ENCODE results near the gene TWIST2. TPM values are rescaled to one million over a fixed set of nuclear protein-coding genes. Genes with fewer than 3 reads are reported as not detected.

TWIST2 gene
- total and polyA plus RNA-seq, 10 of the 15 experiments (the other 5 are each of a cell fraction or from before 2014, with no cell fraction given): not detected

DNA sequence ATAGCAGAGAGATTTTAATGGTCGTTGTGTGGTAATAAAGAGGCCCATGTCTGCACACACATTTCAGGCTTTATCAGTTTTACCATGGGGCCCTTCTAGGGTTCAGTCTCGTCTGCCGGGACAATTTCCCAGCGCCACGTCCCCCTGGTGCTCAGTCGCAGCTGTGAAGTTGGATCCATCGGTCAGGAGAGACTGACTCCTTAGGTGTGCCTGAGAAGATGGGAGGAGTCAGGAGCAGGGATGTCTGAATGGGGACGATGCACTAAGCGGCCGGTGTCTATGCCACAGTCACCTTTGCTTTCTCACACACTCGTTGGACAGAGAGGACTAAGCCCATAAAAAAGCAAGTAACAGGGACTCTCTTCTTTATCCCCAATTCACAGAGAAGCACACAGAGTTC, 71.4 kb downstream of the TWIST2 start:
- no peak for TF ChIP-seq POLR2A (IDR thresholded peaks at IDR 0.05; ENCODE audit: low read depth, low read length)
- no peak for TF ChIP-seq RELA (IDR thresholded peaks at IDR 0.05; ENCODE audit: borderline replicate concordance, partially characterized antibody)
- TF ChIP-seq HDAC2 (IDR thresholded peaks at IDR 0.05): no peak
- no peak for TF ChIP-seq EED (IDR thresholded peaks at IDR 0.05; ENCODE audit: low read depth)
- no peak for TF ChIP-seq BACH1 (IDR thresholded peaks at IDR 0.05; ENCODE audit: borderline replicate concordance)
- TF ChIP-seq TCF7 (IDR thresholded peaks at IDR 0.05; ENCODE audit: borderline replicate concordance): no peak
- no peak for TF ChIP-seq RB1 (IDR thresholded peaks at IDR 0.05; ENCODE audit: borderline replicate concordance)
- no peak for TF ChIP-seq TARDBP (IDR thresholded peaks at IDR 0.05; ENCODE audit: borderline replicate concordance)
- no peak for TF ChIP-seq ETV6 (conservative IDR thresholded peaks at IDR 0.05 in 1 of 2, IDR thresholded peaks at IDR 0.05 in 1 of 2; ENCODE audit: borderline replicate concordance in 1 of 2, low read depth in 1 of 2)
- TF ChIP-seq RFX5 (IDR thresholded peaks at IDR 0.05; ENCODE audit: low read depth, low read length): no peak
- no peak for DNase-seq (ENCODE audit: low read depth, low spot score)
- no peaks in the 10 kb centered on the region for H4K20me1 ChIP-seq (ENCODE audit: control insufficient read depth, insufficient read depth)
- no peak overlapping the region for H3K4me3 ChIP-seq
- H3K9me3 ChIP-seq (replicated peaks; ENCODE audit: control insufficient read depth, insufficient read depth, low read length): no peaks in the 10 kb centered on the region
- ChIA-PET RAD21 (ENCODE audit: unreplicated experiment) (no interaction called here), POLR2A (no interaction called here), SMC1A (ENCODE audit: uncharacterized antibody, unreplicated experiment) (no interaction called here), CTCF (no interaction called here)
- WGBS (ENCODE audit: insufficient coverage, insufficient replicate concordance, low lambda C conversion rate, missing lambda C conversion rate): 63% methylated on average over 11 of the region's 11 CpGs
- in situ Hi-C loops (cut with MboI): no loop called here
- no peak for FAIRE-seq
- intact Hi-C loops (cut with micrococcal nuclease; ENCODE audit: unreplicated experiment): no loop called here
- no peak for ATAC-seq
- no peaks in the 10 kb centered on the region for H3K79me2 ChIP-seq (ENCODE audit: control insufficient read depth, insufficient read depth, low read length)
- H3K36me3 ChIP-seq (ENCODE audit: control insufficient read depth in 2 of 2, insufficient read depth in 2 of 2, low read length in 1 of 2): no peaks in the 10 kb centered on the region
- no peak overlapping the region for H3K27ac ChIP-seq (ENCODE audit: control insufficient read depth, insufficient read depth)
- H3K9ac ChIP-seq (ENCODE audit: control insufficient read depth, insufficient read depth, low read length): no peak overlapping the region
- BruUV-seq (replicated peaks): no TSS peak
- H3K4me2 ChIP-seq (ENCODE audit: control insufficient read depth, insufficient read depth): no peak overlapping the region
- peaks cover 0 to 2% of the 10 kb centered on the region in 2 experiments; a peak in 2 of 4 replicates for H3K27me3 ChIP-seq (replicated peaks in 1 of 2; ENCODE audit: control insufficient read depth in 2 of 2, insufficient read depth in 2 of 2, low read length in 1 of 2)
- H2AFZ ChIP-seq (ENCODE audit: control insufficient read depth, low read depth, low read length): no peak overlapping the region
- H3K4me1 ChIP-seq (ENCODE audit: control insufficient read depth, insufficient read depth, low read length): no peaks in the 10 kb centered on the region

DNA sequence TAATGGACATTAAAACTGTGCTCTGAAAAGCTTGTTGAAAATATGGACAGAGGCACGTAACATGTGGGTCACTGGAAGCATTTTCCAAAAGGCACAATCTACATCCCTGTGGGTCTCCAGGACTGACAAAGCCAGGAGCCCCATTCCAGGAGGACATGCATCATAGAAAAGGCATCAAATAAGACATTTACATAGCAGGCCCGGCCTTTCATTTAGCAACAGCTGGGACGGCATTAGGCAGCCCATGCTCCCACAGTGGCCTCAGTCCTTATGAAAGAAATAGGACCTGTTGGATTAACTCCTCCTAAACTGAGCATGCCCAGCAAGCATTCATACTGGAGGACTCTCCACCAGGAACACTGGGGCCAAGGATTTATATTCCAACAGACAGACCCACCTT, 72.2 kb downstream of the TWIST2 start:
- 50% methylated on average over 3 of the region's 3 CpGs for WGBS (ENCODE audit: insufficient coverage, insufficient replicate concordance, low lambda C conversion rate, missing lambda C conversion rate)
- Histone ChIP-seq H4K20me1 (ENCODE audit: control insufficient read depth, insufficient read depth) (no peaks in the 10 kb centered on the region), H3K4me3 (no peak overlapping the region), H3K36me3 (ENCODE audit: control insufficient read depth in 2 of 2, insufficient read depth in 2 of 2, low read length in 1 of 2) (no peaks in the 10 kb centered on the region), H3K27me3 (replicated peaks in 1 of 2; ENCODE audit: control insufficient read depth in 2 of 2, insufficient read depth in 2 of 2, low read length in 1 of 2) (peaks cover 2% of the 10 kb centered on the region in 2 experiments; a peak in 2 of 4 replicates), H3K4me1 (ENCODE audit: control insufficient read depth, insufficient read depth, low read length) (no peaks in the 10 kb centered on the region), H3K4me2 (ENCODE audit: control insufficient read depth, insufficient read depth) (no peak overlapping the region), H3K27ac (ENCODE audit: control insufficient read depth, insufficient read depth) (no peak overlapping the region), H3K79me2 (ENCODE audit: control insufficient read depth, insufficient read depth, low read length) (no peaks in the 10 kb centered on the region), H3K9ac (ENCODE audit: control insufficient read depth, insufficient read depth, low read length) (no peak overlapping the region), H3K9me3 (replicated peaks; ENCODE audit: control insufficient read depth, insufficient read depth, low read length) (no peaks in the 10 kb centered on the region), H2AFZ (ENCODE audit: control insufficient read depth, low read depth, low read length) (no peak overlapping the region)
- SMC1A ChIA-PET (ENCODE audit: uncharacterized antibody, unreplicated experiment): no interaction called here
- CTCF ChIA-PET: no interaction called here
- ATAC-seq (no peak), FAIRE-seq (no peak), DNase-seq (ENCODE audit: low read depth, low spot score) (no peak)
- POLR2A ChIA-PET: no interaction called here
- RAD21 ChIA-PET (ENCODE audit: unreplicated experiment): no interaction called here
- no TSS peak for BruUV-seq (replicated peaks)
- intact Hi-C loops (cut with micrococcal nuclease; ENCODE audit: unreplicated experiment) (no loop called here), in situ Hi-C loops (cut with MboI) (no loop called here)
- no peak for TF ChIP-seq ZNF217 (IDR thresholded peaks at IDR 0.05)
- no peak for TF ChIP-seq FOXK2 (IDR thresholded peaks at IDR 0.05)
- TF ChIP-seq, protein P1, sequence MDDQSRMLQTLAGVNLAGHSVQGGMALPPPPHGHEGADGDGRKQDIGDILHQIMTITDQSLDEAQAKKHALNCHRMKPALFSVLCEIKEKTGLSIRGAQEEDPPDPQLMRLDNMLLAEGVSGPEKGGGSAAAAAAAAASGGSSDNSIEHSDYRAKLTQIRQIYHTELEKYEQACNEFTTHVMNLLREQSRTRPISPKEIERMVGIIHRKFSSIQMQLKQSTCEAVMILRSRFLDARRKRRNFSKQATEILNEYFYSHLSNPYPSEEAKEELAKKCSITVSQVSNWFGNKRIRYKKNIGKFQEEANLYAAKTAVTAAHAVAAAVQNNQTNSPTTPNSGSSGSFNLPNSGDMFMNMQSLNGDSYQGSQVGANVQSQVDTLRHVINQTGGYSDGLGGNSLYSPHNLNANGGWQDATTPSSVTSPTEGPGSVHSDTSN (IDR thresholded peaks at IDR 0.05; ENCODE audit: insufficient replicate concordance, low read depth, low read length): no peak
- no peak for TF ChIP-seq EP300 (IDR thresholded peaks at IDR 0.05; ENCODE audit: borderline replicate concordance in 1 of 2, control insufficient read depth in 1 of 2, low read depth in 2 of 2, low read length in 2 of 2)
- no peak for TF ChIP-seq ZNF622 (IDR thresholded peaks at IDR 0.05)
- TF ChIP-seq ETV6 (conservative IDR thresholded peaks at IDR 0.05 in 1 of 2, IDR thresholded peaks at IDR 0.05 in 1 of 2; ENCODE audit: borderline replicate concordance in 1 of 2, low read depth in 1 of 2): no peak
- TF ChIP-seq CHD1 (IDR thresholded peaks at IDR 0.05; ENCODE audit: low read depth, low read length): no peak
- no peak for TF ChIP-seq IRF4 (IDR thresholded peaks at IDR 0.05; ENCODE audit: low read depth, low read length)
- no peak for TF ChIP-seq RELB (IDR thresholded peaks at IDR 0.05; ENCODE audit: low read depth)
- no peak for TF ChIP-seq ZSCAN29 (IDR thresholded peaks at IDR 0.05)
